Measurements from ENCODE around the gene AUTS2.

DNA sequence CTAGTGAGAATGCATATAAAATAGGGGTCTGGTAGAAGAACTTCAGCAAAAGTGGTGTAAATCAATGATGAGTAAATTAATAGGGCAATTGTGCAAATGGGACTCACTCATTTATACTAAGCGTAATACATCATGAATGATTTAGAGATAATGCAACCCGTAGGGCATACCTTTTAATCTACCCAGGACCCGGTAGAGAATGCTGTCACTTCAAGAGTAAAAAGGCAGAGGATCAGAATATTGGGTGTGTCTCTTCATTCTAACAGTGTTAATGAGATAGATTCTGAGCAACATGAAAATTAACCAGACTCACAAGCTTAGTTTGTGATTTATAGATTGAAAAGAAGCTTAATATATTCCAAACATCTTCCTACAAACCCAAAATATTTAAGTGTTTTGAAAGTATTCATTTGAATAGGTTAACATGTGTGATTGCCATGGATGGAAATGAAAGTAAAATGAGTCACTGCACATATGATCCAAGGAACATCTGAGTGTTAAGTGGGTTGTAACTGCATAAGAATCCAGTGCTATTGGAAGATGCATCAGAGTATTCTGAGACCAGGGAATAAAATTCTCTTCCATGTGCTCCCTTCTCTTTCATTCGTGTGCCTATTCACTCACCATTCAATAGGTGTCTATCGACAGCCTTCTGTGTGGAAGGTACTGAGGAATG lies 690.6 kb downstream of the AUTS2 start:
- TF ChIP-seq POLR2A (IDR thresholded peaks at IDR 0.05; ENCODE audit: low read depth, low read length), result no peak
- TF ChIP-seq POLR2AphosphoS5 (IDR thresholded peaks at IDR 0.05; ENCODE audit: low read depth, low read length), result no peak
- no peak for TF ChIP-seq TAF1 (IDR thresholded peaks at IDR 0.05; ENCODE audit: borderline replicate concordance, low read depth, low read length)
